GM18907 (cell line): ENCODE data around the gene TAS1R1.

Source experiments
- ATAC-seq: cut with Tn5 transposase; IDR thresholded peaks from one replicate; pipeline ENCODE4 v1.9.1; 2021; ENCODE audit warnings: mild to moderate bottlenecking, moderate library complexity; ENCODE audit not compliant: unreplicated experiment

The TAS1R1 gene

GRCh38 chr1:6570100-6570499 is 15.0 kb downstream of the TAS1R1 start:
- no peak for ATAC-seq

GRCh38 chr1:6570987-6571386 is 15.9 kb downstream of the TAS1R1 start:
- no peak for ATAC-seq

- ATAC-seq, result no peak
These were observed 17.7 kb downstream of the TAS1R1 start for GRCh38 chr1:6572653-6573383.

- no peak for ATAC-seq
These were observed 19.0 kb downstream of the TAS1R1 start for GRCh38 chr1:6574025-6574620.

GRCh38 chr1:6574818-6575217 is 19.7 kb downstream of the TAS1R1 start:
- ATAC-seq, result no peak

- ATAC-seq, result no peak
These were observed 22.9 kb downstream of the TAS1R1 start for GRCh38 chr1:6577831-6578525.

GRCh38 chr1:6578624-6579373 is 23.7 kb downstream of the TAS1R1 start:
- ATAC-seq, result no peak

GRCh38 chr1:6579374-6580118 is 24.4 kb downstream of the TAS1R1 start, which contains the start of gene ZBTB48:
Gene ZBTB48 (plus strand): TSS chr1:6579994. CDS start chr1:6580610, 616 bp downstream.
- peak; percentile 94 for ATAC-seq

GRCh38 chr1:6580119-6580592 is 25.0 kb downstream of the TAS1R1 start:
- peak; percentile 6 for ATAC-seq

GRCh38 chr1:6580593-6581409 is 25.7 kb downstream of the TAS1R1 start:
- ATAC-seq, result no peak

- ATAC-seq, result no peak
These were observed 26.6 kb downstream of the TAS1R1 start for GRCh38 chr1:6581561-6582305.

GRCh38 chr1:6582370-6582769 is 27.3 kb downstream of the TAS1R1 start:
- no peak for ATAC-seq

- no peak for ATAC-seq
These were observed 29.3 kb downstream of the TAS1R1 start for GRCh38 chr1:6584126-6585080.

GRCh38 chr1:6585081-6585722 is 30.1 kb downstream of the TAS1R1 start:
- ATAC-seq, result no peak

- no peak for ATAC-seq
These were observed 30.7 kb downstream of the TAS1R1 start for GRCh38 chr1:6585841-6586240.

GRCh38 chr1:6586404-6586816 is 31.3 kb downstream of the TAS1R1 start:
- ATAC-seq, result no peak
